ENCODE data around the gene TMEM178A.

The TMEM178A gene

DNA sequence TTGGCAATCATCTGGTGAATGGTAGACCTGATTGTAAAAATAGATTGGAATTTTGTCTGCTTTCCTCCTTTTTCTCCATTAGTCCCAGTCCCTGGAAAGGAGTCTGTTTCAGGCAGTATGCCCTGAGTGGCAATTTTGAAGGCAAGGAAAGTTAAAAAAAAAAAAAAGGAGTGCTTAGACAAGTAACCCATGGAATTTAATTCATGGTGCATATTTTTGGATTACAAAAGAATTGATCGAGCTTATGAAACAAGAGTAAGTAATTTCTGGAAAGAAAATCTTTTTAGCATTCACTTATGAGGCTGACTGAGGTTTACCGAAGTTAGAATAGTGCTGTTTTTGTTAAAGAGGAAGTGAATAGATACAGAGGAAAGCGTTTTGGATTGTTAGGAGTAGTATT lies 29.4 kb upstream of the TMEM178A start:
- no peak for DNase-seq (ENCODE audit: low read depth)
- TF ChIP-seq, protein P1, sequence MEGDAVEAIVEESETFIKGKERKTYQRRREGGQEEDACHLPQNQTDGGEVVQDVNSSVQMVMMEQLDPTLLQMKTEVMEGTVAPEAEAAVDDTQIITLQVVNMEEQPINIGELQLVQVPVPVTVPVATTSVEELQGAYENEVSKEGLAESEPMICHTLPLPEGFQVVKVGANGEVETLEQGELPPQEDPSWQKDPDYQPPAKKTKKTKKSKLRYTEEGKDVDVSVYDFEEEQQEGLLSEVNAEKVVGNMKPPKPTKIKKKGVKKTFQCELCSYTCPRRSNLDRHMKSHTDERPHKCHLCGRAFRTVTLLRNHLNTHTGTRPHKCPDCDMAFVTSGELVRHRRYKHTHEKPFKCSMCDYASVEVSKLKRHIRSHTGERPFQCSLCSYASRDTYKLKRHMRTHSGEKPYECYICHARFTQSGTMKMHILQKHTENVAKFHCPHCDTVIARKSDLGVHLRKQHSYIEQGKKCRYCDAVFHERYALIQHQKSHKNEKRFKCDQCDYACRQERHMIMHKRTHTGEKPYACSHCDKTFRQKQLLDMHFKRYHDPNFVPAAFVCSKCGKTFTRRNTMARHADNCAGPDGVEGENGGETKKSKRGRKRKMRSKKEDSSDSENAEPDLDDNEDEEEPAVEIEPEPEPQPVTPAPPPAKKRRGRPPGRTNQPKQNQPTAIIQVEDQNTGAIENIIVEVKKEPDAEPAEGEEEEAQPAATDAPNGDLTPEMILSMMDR (IDR thresholded peaks at IDR 0.05; ENCODE audit: insufficient read depth, low read depth, low read length, missing control alignments), result no peak
- H3K4me3 ChIP-seq (ENCODE audit: low read length), result no peak overlapping the region

DNA sequence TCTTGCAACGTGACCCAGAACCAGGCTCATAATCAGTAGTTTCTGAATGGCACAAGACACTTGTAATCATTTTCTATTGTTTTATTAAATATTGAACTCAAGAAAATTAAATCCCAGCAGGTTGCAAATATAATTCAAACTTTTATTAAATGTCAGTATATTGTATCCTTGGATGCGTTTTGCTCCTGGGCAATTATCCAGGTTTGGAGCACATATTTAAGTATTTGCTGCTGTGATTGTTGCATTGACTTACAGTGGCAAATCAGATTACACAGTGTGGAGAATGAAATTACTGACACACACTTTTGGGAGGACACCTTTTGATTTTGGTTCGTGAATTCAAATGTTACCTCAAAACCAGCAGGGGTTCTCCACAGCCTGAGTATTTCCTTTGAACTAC lies 27.1 kb upstream of the TMEM178A start:
- no peak overlapping the region for H3K4me3 ChIP-seq (ENCODE audit: low read length)
- TF ChIP-seq, protein P1 (IDR thresholded peaks at IDR 0.05; ENCODE audit: insufficient read depth, low read depth, low read length, missing control alignments), result no peak
- DNase-seq (ENCODE audit: low read depth), result no peak

DNA sequence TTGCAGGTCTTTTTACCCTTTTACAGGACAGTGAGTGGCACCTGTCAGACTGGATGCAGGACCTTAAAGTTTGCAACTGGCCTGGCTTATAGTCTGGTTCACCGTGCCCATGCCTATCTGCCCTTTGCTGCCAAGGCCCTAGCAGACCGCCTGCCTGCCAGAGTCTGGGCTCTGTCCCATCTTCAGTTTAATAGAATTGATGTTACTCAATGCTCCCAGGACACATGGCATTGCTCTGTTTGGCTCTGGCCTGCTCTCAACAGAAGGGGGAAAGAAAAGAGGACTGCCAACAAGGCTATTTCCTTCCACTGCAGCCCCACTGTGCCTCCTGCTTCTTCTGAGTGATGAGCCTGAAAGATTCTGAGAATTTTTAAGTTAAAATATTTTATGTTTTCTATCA lies 25.6 kb upstream of the TMEM178A start:
- DNase-seq (ENCODE audit: low read depth), result no peak
- H3K4me3 ChIP-seq (ENCODE audit: low read length), result no peak overlapping the region
- TF ChIP-seq, protein P1 (IDR thresholded peaks at IDR 0.05; ENCODE audit: insufficient read depth, low read depth, low read length, missing control alignments), result no peak

DNA sequence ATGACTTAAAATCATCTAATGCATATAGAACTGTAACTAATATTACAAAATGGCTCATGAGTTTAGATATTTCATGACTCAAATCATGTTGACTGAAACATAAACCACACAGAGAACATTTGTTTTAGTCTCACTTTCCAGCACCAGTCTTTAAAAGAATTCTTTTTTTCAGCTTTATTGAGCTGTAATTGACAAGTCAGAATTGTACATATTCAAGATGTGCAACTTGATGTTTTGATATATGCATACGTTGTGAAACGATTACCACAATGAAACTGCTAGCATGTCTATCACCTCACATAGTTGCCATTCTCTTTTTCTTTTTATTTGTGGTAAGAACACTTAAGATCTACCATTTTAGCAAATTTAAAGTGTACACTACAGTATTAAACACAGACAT lies 25.0 kb upstream of the TMEM178A start:
- TF ChIP-seq, protein P1 (IDR thresholded peaks at IDR 0.05; ENCODE audit: insufficient read depth, low read depth, low read length, missing control alignments), result no peak
- no peak for DNase-seq (ENCODE audit: low read depth)
- no peak overlapping the region for H3K4me3 ChIP-seq (ENCODE audit: low read length)

DNA sequence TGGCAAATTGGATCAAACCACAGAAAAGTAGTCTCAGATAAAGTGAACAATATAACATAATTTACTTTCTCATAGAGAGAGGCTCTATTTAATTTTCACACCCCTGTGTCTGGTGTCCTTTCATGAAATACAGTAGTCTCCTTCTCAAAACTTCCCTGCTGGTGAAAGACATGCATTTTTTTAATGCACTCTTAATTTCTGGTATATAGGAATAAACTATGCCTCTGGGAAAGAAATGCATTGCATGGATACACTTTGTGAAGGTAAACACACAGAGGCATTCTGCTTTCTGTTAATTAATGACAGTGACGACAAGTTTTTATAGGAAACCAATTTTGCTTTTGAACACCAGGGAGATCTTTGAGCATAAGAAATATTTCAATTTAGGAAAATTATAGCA lies 24.1 kb upstream of the TMEM178A start:
- TF ChIP-seq, protein P1 (IDR thresholded peaks at IDR 0.05; ENCODE audit: insufficient read depth, low read depth, low read length, missing control alignments), result no peak
- no peak for DNase-seq (ENCODE audit: low read depth)

DNA sequence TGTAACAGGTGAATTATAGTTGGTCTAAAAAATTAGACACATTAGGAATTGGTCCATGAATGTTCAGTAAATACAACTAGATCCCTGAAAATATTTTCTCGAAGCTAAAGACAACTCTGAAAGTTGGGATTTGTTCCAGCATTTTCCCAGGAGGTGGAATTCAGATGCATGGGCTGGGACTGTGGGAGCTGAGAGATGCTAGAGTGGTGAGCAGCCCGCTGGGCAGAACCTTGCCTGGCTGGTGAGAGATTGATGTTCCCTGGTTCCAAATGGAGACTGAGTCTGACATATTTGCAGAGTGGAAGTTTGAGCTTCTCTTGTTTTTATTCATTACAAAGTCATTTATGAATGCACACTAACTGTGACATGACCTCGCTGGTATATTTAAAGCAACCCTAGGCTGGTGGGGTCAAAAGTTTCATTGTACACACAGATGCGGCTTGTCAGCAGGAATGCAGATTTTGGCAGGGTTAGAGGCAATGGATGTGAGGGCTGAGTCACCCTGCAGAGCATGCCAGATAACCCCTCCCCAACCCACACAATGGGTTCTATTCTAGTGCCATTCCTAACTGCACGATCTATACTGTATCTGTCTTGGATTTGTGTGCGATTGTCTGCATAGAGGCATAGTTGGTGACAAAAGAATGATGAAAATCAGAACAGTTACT lies 23.5 kb upstream of the TMEM178A start:
- peak; percentile 64 for DNase-seq (ENCODE audit: low read depth)
- TF ChIP-seq, protein P1 (IDR thresholded peaks at IDR 0.05; ENCODE audit: insufficient read depth, low read depth, low read length, missing control alignments), result no peak
- no peak overlapping the region for H3K4me3 ChIP-seq (ENCODE audit: low read length)

More for the DNA sequence above, 24.1 kb upstream of the TMEM178A start:
- H3K4me3 ChIP-seq (ENCODE audit: low read length), result no peak overlapping the region

DNA sequence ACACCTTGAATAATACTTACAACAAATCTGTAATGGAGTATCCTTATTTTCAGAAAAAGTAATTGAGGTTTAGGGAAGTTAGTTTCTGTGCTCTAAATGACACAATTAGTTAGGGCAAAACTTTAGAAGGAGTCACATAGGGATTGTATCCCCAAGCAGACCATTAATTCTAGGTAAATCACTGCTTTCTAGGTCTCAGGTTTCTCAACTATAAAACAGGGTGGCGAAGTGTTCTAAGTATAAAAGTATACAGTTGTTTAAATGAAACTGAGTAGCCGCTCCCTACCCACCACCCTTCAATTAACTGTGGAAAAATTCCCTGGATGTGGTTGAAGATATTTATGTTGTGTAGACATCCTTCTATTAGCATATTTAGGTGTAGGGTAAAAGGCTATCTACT lies 19.9 kb upstream of the TMEM178A start:
- no peak overlapping the region for H3K4me3 ChIP-seq (ENCODE audit: low read length)
- TF ChIP-seq, protein P1 (IDR thresholded peaks at IDR 0.05; ENCODE audit: insufficient read depth, low read depth, low read length, missing control alignments), result no peak
- no peak for DNase-seq (ENCODE audit: low read depth)

All from epithelial cell of esophagus (primary cell).